ENCODE results near the gene TATDN2.
A peak's percentile ranks its signal among the peaks of the same experiment; 100 is the strongest.

Gene TATDN2

DNA sequence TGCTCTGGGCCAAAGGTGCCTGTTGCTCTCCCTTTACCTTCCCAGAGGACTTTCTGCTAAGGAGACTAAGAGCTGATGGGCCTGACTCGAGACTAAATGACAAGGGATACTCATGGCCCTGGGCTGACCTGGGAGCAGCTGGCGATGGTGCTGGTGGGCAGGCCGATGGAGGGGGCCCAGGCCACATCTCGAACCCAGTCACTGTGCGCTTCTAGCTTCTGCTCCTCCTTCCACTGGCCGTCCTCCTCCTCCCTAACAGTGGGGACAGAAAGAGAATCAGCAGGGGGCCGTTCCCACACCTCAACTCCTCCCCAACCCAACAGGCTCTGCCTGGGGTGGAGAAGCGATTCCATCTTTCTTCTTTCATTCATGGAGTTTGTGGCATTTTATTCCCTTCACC is 56.6 kb downstream of the TATDN2 start:
- no peak overlapping the region for H3K4me3 ChIP-seq (ENCODE audit: low read length)
- no peak for TF ChIP-seq ZNF274 (IDR thresholded peaks at IDR 0.05; ENCODE audit: low read depth, low read length)

GRCh38 chr3:10305331-10305902 is 57.2 kb downstream of the TATDN2 start:
- no peak for TF ChIP-seq ZNF274 (IDR thresholded peaks at IDR 0.05; ENCODE audit: low read depth, low read length)

GRCh38 chr3:10306156-10306555 is 57.9 kb downstream of the TATDN2 start:
- TF ChIP-seq ZNF274 (IDR thresholded peaks at IDR 0.05; ENCODE audit: low read depth, low read length): no peak
- no peak overlapping the region for H3K4me3 ChIP-seq (ENCODE audit: low read length)

More at GRCh38 chr3:10305331-10305902, 57.2 kb downstream of the TATDN2 start:
- H3K4me3 ChIP-seq (ENCODE audit: low read length): no peak overlapping the region

- no peak overlapping the region for H3K4me3 ChIP-seq (ENCODE audit: low read length)
- no peak for TF ChIP-seq ZNF274 (IDR thresholded peaks at IDR 0.05; ENCODE audit: low read depth, low read length)
Observed at GRCh38 chr3:10308678-10309077, 60.4 kb downstream of the TATDN2 start.

GRCh38 chr3:10309736-10310135 is 61.5 kb downstream of the TATDN2 start:
- no peak for TF ChIP-seq ZNF274 (IDR thresholded peaks at IDR 0.05; ENCODE audit: low read depth, low read length)
- no peak overlapping the region for H3K4me3 ChIP-seq (ENCODE audit: low read length)

DNA sequence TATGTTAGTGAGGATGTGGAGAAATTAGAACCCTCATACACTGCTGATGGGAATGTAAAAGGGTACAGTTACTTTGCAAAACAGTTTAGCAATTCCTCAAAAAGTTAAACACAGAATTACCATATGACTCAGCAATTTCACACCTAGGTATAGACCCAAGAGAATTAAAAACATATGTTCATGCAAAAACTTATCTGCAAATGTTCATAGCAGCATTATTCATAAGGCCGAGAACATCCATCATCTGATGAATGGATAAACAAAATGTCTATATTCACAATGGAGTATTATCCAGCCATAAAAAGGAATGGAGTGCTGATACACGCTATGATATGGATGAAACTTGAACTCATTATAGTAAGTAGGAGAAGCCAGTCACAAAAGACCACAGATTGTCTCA is 62.3 kb downstream of the TATDN2 start:
- H3K4me3 ChIP-seq (ENCODE audit: low read length): no peak overlapping the region
- no peak for TF ChIP-seq ZNF274 (IDR thresholded peaks at IDR 0.05; ENCODE audit: low read depth, low read length)

DNA sequence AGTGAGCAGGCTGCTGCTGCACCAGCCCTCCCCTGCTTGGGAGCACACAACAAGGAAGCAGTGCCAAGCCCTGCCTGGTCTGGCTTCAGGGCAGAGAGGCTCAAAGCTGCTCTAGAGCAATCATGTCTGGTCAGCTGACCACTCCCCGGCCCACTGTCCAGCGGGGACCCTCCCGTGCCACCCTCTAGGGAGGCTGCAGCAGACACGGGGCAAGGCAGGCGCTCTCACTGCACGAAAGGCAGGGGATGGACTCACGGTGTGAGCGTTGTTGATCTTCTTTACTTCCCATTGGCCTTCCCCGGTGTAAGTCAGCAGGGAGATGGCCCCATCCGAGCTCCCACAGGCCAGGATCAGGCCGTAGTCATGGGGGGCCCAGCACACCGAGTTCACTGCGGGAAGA is 63.5 kb downstream of the TATDN2 start:
- no peak overlapping the region for H3K4me3 ChIP-seq (ENCODE audit: low read length)
- no peak for TF ChIP-seq ZNF274 (IDR thresholded peaks at IDR 0.05; ENCODE audit: low read depth, low read length)

DNA sequence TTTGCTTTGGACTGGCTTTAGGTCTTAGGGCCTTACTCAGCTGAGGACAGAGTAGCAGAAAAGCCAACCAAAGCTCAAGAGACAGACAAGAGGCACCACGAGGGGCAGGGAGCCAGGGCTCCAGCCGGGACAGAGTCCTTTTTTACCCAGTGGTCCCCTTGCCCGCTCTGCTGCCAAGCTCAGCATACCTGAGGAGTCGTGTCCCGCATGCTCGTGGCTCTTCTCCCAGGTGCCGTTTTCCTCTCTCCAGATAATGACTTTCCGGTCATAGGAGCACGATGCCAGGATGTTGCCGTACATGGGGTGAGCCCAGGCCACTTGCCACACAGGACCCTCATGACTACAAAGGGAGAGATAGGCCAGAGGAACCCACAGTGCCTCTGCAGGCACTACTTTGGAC is 64.1 kb downstream of the TATDN2 start:
- no peak for TF ChIP-seq ZNF274 (IDR thresholded peaks at IDR 0.05; ENCODE audit: low read depth, low read length)
- H3K4me3 ChIP-seq (ENCODE audit: low read length): no peak overlapping the region

DNA sequence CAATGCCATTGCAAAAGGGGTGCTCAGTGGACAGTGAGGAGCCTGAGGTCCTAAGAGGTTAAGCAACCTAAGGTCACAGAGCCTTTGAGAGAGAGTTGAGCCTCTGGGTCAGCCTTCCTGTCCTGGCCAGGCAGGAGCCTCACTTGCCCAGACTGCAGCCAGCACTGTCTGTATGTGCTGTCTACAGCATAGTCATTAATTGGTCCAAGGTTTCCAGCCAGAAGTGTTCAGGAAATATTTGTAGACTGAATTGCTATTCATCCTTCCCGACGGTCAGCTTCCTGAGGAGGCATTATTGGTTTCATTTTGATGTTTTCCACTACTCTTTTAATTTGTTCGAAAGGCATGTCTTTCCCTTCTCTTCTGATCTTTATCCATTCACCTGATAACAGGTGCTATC is 64.6 kb downstream of the TATDN2 start:
- TF ChIP-seq ZNF274 (IDR thresholded peaks at IDR 0.05; ENCODE audit: low read depth, low read length): no peak

DNA sequence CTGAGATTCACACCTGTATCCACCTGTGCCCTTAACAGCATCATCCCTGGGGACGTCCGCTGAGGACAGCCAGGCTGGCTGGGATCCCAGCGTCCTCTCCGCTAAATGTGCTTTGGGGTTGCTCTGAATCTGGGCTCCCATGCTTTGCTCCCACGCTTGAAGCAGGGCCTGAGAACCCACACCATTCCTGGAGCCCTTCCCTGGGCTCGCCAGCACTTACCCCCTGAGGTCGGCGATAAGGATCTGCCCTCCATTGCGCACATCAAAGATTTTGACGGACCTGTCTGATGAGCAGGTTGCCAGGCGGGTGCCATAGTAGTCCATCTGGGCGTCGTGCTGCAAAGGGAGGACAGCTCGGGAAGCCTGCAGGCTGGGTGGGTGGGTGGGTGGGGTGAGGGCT is 66.8 kb downstream of the TATDN2 start:
- no peak for TF ChIP-seq ZNF274 (IDR thresholded peaks at IDR 0.05; ENCODE audit: low read depth, low read length)

More for the DNA sequence above, 64.6 kb downstream of the TATDN2 start:
- no peak overlapping the region for H3K4me3 ChIP-seq (ENCODE audit: low read length)

GRCh38 chr3:10315771-10316344 is 67.6 kb downstream of the TATDN2 start:
- TF ChIP-seq ZNF274 (IDR thresholded peaks at IDR 0.05; ENCODE audit: low read depth, low read length): no peak
- no peak overlapping the region for H3K4me3 ChIP-seq (ENCODE audit: low read length)

More for the DNA sequence above, 66.8 kb downstream of the TATDN2 start:
- H3K4me3 ChIP-seq (ENCODE audit: low read length): no peak overlapping the region

DNA sequence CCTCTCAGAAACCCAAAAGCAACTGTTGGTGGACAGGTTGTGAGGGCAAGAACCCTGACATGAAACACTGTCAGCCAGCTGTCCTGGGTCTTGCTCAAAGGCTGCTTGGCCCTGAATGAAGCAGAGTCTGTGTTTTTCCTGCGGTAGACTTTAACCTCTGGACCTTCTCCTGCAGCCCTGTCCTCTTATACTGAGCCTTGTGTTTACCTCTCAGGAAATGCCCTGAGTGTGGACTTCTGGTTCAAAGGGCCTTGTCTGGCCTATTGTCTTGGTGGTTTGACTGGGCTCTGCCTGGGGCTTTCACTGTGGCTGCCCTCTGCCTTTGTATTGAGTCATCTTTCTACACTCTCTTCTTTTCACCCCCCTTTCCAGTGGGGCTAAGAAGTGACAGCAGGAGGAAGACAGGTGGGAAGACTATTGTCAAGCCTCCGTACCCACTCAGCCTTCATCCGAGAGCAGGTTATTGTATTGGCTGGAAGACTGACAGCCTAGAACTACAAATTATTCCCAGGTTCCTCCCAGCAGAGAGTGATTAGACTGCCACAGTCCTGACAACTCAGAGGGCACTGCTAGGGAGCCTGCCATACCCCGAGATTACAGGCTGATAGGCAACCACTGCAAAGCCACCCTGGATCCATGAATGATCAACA is 69.2 kb downstream of the TATDN2 start:
- no peak for TF ChIP-seq ZNF274 (IDR thresholded peaks at IDR 0.05; ENCODE audit: low read depth, low read length)
- H3K4me3 ChIP-seq (ENCODE audit: low read length): no peak overlapping the region

DNA sequence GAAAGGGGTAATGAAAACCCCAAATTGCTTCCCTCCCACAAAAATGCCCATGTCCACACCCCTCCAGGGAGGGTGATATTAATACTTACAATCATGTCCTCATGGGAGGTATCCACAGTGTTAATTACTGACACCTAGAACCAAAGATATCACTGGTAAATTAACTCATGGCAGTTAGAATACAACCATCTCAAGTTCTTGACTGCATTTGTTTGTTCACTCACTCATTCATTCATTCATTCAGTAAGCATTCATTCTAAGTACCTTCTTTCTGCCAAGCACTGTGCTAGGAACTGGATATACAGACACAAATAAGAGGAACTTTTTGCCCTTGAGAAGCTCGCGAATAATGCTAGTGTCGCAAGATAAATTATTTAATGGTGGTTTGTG is 69.7 kb downstream of the TATDN2 start:
- TF ChIP-seq ZNF274 (IDR thresholded peaks at IDR 0.05; ENCODE audit: low read depth, low read length): no peak
- no peak overlapping the region for H3K4me3 ChIP-seq (ENCODE audit: low read length)

DNA sequence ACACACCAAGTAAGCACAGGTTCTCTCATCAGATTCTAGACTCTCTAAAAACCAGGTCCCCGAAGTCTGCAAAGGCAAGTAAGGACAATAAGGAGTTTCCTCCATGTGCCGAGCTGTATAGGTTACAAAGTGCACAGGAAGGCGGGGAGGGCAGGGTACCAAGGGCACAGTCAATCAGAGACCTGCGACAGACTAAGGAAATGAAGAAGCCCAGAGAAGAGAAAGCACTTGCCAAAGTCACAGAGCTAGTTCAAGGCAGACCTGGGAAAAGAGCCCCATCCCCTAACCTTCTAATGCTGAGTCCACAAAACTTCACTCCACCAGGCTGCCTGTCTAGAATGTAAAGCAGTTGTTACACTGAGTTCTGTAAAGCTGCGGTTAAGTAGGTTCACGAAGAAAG is 71.0 kb downstream of the TATDN2 start:
- TF ChIP-seq ZNF274 (IDR thresholded peaks at IDR 0.05; ENCODE audit: low read depth, low read length): no peak
- peak overlapping the region; percentile 26; the same call in 1 of the 2 replicates for H3K4me3 ChIP-seq (ENCODE audit: low read length)

DNA sequence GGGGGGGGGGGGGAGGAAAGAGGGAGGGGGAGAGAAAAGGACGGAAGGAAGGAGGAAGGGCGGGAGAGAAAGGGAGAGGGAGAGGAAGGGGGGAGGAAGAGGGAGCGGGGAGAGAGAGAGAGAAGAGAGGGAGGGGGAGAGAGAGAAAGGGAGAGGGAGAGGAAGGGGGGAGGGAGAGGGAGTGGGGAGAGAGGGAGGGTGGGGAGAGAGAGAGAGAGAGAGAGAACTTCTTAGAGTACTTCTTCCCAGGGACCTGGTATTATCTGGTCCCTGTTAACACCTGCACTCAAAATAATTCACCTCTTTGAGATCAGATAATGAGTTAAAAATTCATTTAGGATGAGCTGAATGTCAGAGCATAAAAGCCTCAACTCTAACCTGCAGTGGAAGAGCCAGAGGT is 71.5 kb downstream of the TATDN2 start:
- peak overlapping the region; percentile 98 for H3K4me3 ChIP-seq (ENCODE audit: low read length)
- TF ChIP-seq ZNF274 (IDR thresholded peaks at IDR 0.05; ENCODE audit: low read depth, low read length): no peak
